ENCODE results near the gene RCOR3.
"Not testable (repeated sequence)": the region's sequence is repeated elsewhere in the genome, so short reads cannot be mapped to it uniquely, and the experiment has no call there.

The RCOR3 gene

GRCh38 chr1:211345719-211346118, 86.6 kb downstream of the RCOR3 start:
- no peaks in the 10 kb centered on the region for H3K27me3 ChIP-seq (ENCODE audit: insufficient read depth, low read length)
- H3K27ac ChIP-seq (ENCODE audit: low read depth, low read length): no peak overlapping the region
- H3K4me3 ChIP-seq (ENCODE audit: low read length): no peak overlapping the region

GRCh38 chr1:211347077-211347844, 88.1 kb downstream of the RCOR3 start:
- Histone ChIP-seq H3K27ac (ENCODE audit: low read depth, low read length) (no peak overlapping the region), H3K27me3 (ENCODE audit: insufficient read depth, low read length) (no peaks in the 10 kb centered on the region), H3K9me3 (ENCODE audit: insufficient read depth, low read depth, low read length) (0 out of 2 replicates have a peak, but pooled peaks cover 6% of the 10 kb centered on the region), H3K4me1 (ENCODE audit: insufficient read depth, low read length) (peaks cover 14% of the 10 kb centered on the region), H3K4me3 (ENCODE audit: low read length) (no peak overlapping the region), H3K36me3 (ENCODE audit: insufficient read depth, low read length) (no peaks in the 10 kb centered on the region), H3K9ac (ENCODE audit: low read depth, low read length) (no peak overlapping the region)
- 97% methylated on average over 2 of the region's 4 CpGs for WGBS

More at GRCh38 chr1:211345719-211346118, 86.6 kb downstream of the RCOR3 start:
- H3K4me1 ChIP-seq (ENCODE audit: insufficient read depth, low read length): peaks cover 14% of the 10 kb centered on the region
- no peak overlapping the region for H3K9ac ChIP-seq (ENCODE audit: low read depth, low read length)
- no peaks in the 10 kb centered on the region for H3K36me3 ChIP-seq (ENCODE audit: insufficient read depth, low read length)
- H3K9me3 ChIP-seq (ENCODE audit: insufficient read depth, low read depth, low read length): no peaks in the 10 kb centered on the region
- WGBS: 47% methylated on average over 2 of the region's 2 CpGs

- Histone ChIP-seq H3K4me3 (ENCODE audit: low read length) (no peak overlapping the region), H3K36me3 (ENCODE audit: insufficient read depth, low read length) (no peaks in the 10 kb centered on the region), H3K9me3 (ENCODE audit: insufficient read depth, low read depth, low read length) (0 out of 2 replicates have a peak, but pooled peaks cover 6% of the 10 kb centered on the region), H3K27ac (ENCODE audit: low read depth, low read length) (no peak overlapping the region), H3K27me3 (ENCODE audit: insufficient read depth, low read length) (no peaks in the 10 kb centered on the region), H3K4me1 (ENCODE audit: insufficient read depth, low read length) (peaks cover 14% of the 10 kb centered on the region), H3K9ac (ENCODE audit: low read depth, low read length) (no peak overlapping the region)
Observed at GRCh38 chr1:211348547-211348946, 89.4 kb downstream of the RCOR3 start.

- H3K36me3 ChIP-seq (ENCODE audit: insufficient read depth, low read length): no peaks in the 10 kb centered on the region
- H3K27ac ChIP-seq (ENCODE audit: low read depth, low read length): no peak overlapping the region
- H3K4me1 ChIP-seq (ENCODE audit: insufficient read depth, low read length): peaks cover 14% of the 10 kb centered on the region
- no peaks in the 10 kb centered on the region for H3K27me3 ChIP-seq (ENCODE audit: insufficient read depth, low read length)
- 0 out of 2 replicates have a peak, but pooled peaks cover 6% of the 10 kb centered on the region for H3K9me3 ChIP-seq (ENCODE audit: insufficient read depth, low read depth, low read length)
- whole genome bisulfite sequencing: 96% methylated on average over 2 of the region's 2 CpGs
- H3K4me3 ChIP-seq (ENCODE audit: low read length): no peak overlapping the region
- H3K9ac ChIP-seq (ENCODE audit: low read depth, low read length): no peak overlapping the region
Observed at GRCh38 chr1:211349741-211350140, 90.6 kb downstream of the RCOR3 start.

GRCh38 chr1:211352055-211352454, 92.9 kb downstream of the RCOR3 start:
- not testable (repeated sequence) for H3K4me1 ChIP-seq (ENCODE audit: insufficient read depth, low read length); H3K9ac ChIP-seq (ENCODE audit: low read depth, low read length); H3K9me3 ChIP-seq (ENCODE audit: insufficient read depth, low read depth, low read length); H3K4me3 ChIP-seq (ENCODE audit: low read length); H3K27ac ChIP-seq (ENCODE audit: low read depth, low read length); H3K36me3 ChIP-seq (ENCODE audit: insufficient read depth, low read length); H3K27me3 ChIP-seq (ENCODE audit: insufficient read depth, low read length)
- 90% methylated on average over 3 of the region's 3 CpGs for WGBS

GRCh38 chr1:211352465-211352864, 93.3 kb downstream of the RCOR3 start:
- Histone ChIP-seq H3K27me3 (ENCODE audit: insufficient read depth, low read length) (no peaks in the 10 kb centered on the region), H3K9ac (ENCODE audit: low read depth, low read length) (no peak overlapping the region), H3K27ac (ENCODE audit: low read depth, low read length) (no peak overlapping the region), H3K4me1 (ENCODE audit: insufficient read depth, low read length) (no peaks in the 10 kb centered on the region), H3K9me3 (ENCODE audit: insufficient read depth, low read depth, low read length) (0 out of 2 replicates have a peak, but pooled peaks cover 6% of the 10 kb centered on the region), H3K4me3 (ENCODE audit: low read length) (no peak overlapping the region), H3K36me3 (ENCODE audit: insufficient read depth, low read length) (peaks cover 11% of the 10 kb centered on the region; the same call in 1 of the 2 replicates)
- WGBS: 100% methylated on average over 2 of the region's 2 CpGs

- H3K36me3 ChIP-seq (ENCODE audit: insufficient read depth, low read length): peaks cover 13% of the 10 kb centered on the region; the same call in 1 of the 2 replicates
- no peaks in the 10 kb centered on the region for H3K4me1 ChIP-seq (ENCODE audit: insufficient read depth, low read length)
- H3K9ac ChIP-seq (ENCODE audit: low read depth, low read length): no peak overlapping the region
- 0 out of 2 replicates have a peak, but pooled peaks cover 6% of the 10 kb centered on the region for H3K9me3 ChIP-seq (ENCODE audit: insufficient read depth, low read depth, low read length)
- H3K27me3 ChIP-seq (ENCODE audit: insufficient read depth, low read length): no peaks in the 10 kb centered on the region
- 90% methylated on average over 8 of the region's 8 CpGs for WGBS
- H3K27ac ChIP-seq (ENCODE audit: low read depth, low read length): no peak overlapping the region
- no peak overlapping the region for H3K4me3 ChIP-seq (ENCODE audit: low read length)
Observed at GRCh38 chr1:211352985-211353515, 93.9 kb downstream of the RCOR3 start.

- Histone ChIP-seq H3K4me3 (ENCODE audit: low read length) (no peak overlapping the region), H3K36me3 (ENCODE audit: insufficient read depth, low read length) (peaks cover 13% of the 10 kb centered on the region; the same call in 1 of the 2 replicates), H3K9ac (ENCODE audit: low read depth, low read length) (no peak overlapping the region), H3K27ac (ENCODE audit: low read depth, low read length) (no peak overlapping the region), H3K9me3 (ENCODE audit: insufficient read depth, low read depth, low read length) (0 out of 2 replicates have a peak, but pooled peaks cover 6% of the 10 kb centered on the region), H3K4me1 (ENCODE audit: insufficient read depth, low read length) (no peaks in the 10 kb centered on the region), H3K27me3 (ENCODE audit: insufficient read depth, low read length) (no peaks in the 10 kb centered on the region)
- WGBS: 1% methylated on average over 1 of the region's 1 CpG
Observed at GRCh38 chr1:211353562-211354212, 94.5 kb downstream of the RCOR3 start.

- H3K4me3 ChIP-seq (ENCODE audit: low read length): no peak overlapping the region
- no peak overlapping the region for H3K9ac ChIP-seq (ENCODE audit: low read depth, low read length)
- peaks cover 34% of the 10 kb centered on the region for H3K36me3 ChIP-seq (ENCODE audit: insufficient read depth, low read length)
- no peaks in the 10 kb centered on the region for H3K27me3 ChIP-seq (ENCODE audit: insufficient read depth, low read length)
- H3K27ac ChIP-seq (ENCODE audit: low read depth, low read length): no peak overlapping the region
- H3K9me3 ChIP-seq (ENCODE audit: insufficient read depth, low read depth, low read length): 0 out of 2 replicates have a peak, but pooled peaks cover 6% of the 10 kb centered on the region
- no peaks in the 10 kb centered on the region for H3K4me1 ChIP-seq (ENCODE audit: insufficient read depth, low read length)
- WGBS: 92% methylated on average over 4 of the region's 4 CpGs
Observed at GRCh38 chr1:211355873-211356272, 96.7 kb downstream of the RCOR3 start.

GRCh38 chr1:211356723-211357407, 97.7 kb downstream of the RCOR3 start:
- Histone ChIP-seq H3K27ac (ENCODE audit: low read depth, low read length) (no peak overlapping the region), H3K4me3 (ENCODE audit: low read length) (no peak overlapping the region), H3K36me3 (ENCODE audit: insufficient read depth, low read length) (peaks cover 43% of the 10 kb centered on the region), H3K9ac (ENCODE audit: low read depth, low read length) (no peak overlapping the region), H3K9me3 (ENCODE audit: insufficient read depth, low read depth, low read length) (0 out of 2 replicates have a peak, but pooled peaks cover 3% of the 10 kb centered on the region), H3K4me1 (ENCODE audit: insufficient read depth, low read length) (no peaks in the 10 kb centered on the region), H3K27me3 (ENCODE audit: insufficient read depth, low read length) (no peaks in the 10 kb centered on the region)
- 74% methylated on average over 5 of the region's 5 CpGs for WGBS

- H3K9ac ChIP-seq (ENCODE audit: low read depth, low read length): no peak overlapping the region
- H3K4me1 ChIP-seq (ENCODE audit: insufficient read depth, low read length): no peaks in the 10 kb centered on the region
- H3K4me3 ChIP-seq (ENCODE audit: low read length): no peak overlapping the region
- peaks cover 56% of the 10 kb centered on the region for H3K36me3 ChIP-seq (ENCODE audit: insufficient read depth, low read length)
- 100% methylated on average over 1 of the region's 1 CpG for WGBS
- no peak overlapping the region for H3K27ac ChIP-seq (ENCODE audit: low read depth, low read length)
- no peaks in the 10 kb centered on the region for H3K9me3 ChIP-seq (ENCODE audit: insufficient read depth, low read depth, low read length)
- no peaks in the 10 kb centered on the region for H3K27me3 ChIP-seq (ENCODE audit: insufficient read depth, low read length)
Observed at GRCh38 chr1:211358685-211359084, 99.5 kb downstream of the RCOR3 start.

All from HUES64 (cell line).